Measurements from ENCODE around the gene NR2F1. TPM values are rescaled to one million over a fixed set of nuclear protein-coding genes. Genes with fewer than 3 reads are reported as not detected.
"Not testable (repeated sequence)": the region's sequence is repeated elsewhere in the genome, so short reads cannot be mapped to it uniquely, and the experiment has no call there.

Gene NR2F1
- not detected for total RNA-seq

GRCh38 chr5:93582677-93583438 is at the start of gene NR2F1:
TSS of gene NR2F1 (plus strand) at chr5:93583222. CDS start at chr5:93585024, 1,802 bp downstream.
- H3K9me3 Mint-ChIP-seq = no peaks in the 10 kb centered on the region
- ChIA-PET POLR2A (no interaction called here), CTCF (interaction anchor here (0.7 to 1.6 kb wide), 6 partner anchors 19 to 1155 kb away, joined by 3 to 4 read pairs (median 3); no protein-coding TSS in a partner anchor)
- no peak within 1 kb of the TSS for H3K4me3 Mint-ChIP-seq
- H3K27ac Mint-ChIP-seq = no peak within 1 kb of the TSS
- peaks cover 27% of the 10 kb centered on the region for H3K4me1 Mint-ChIP-seq (ENCODE audit: low read depth)
- H3K36me3 Mint-ChIP-seq = peaks cover 5% of the 10 kb centered on the region
- H3K27me3 Mint-ChIP-seq = peaks cover 44% of the 10 kb centered on the region
- DNase-seq = no peak
- intact Hi-C loops (cut with micrococcal nuclease) = loop anchor here (2.0 to 10.0 kb wide), 5 partner anchors 38 to 1272 kb away; a partner anchor contains a TSS

- ChIA-PET POLR2A (no interaction called here), CTCF (no interaction called here)
- Mint-ChIP-seq H3K36me3 (no peaks in the 10 kb centered on the region), H3K4me1 (ENCODE audit: low read depth) (no peaks in the 10 kb centered on the region), H3K27ac (no peak overlapping the region), H3K4me3 (no peak overlapping the region), H3K27me3 (peaks cover 20% of the 10 kb centered on the region), H3K9me3 (peaks cover 3% of the 10 kb centered on the region)
- intact Hi-C loops (cut with micrococcal nuclease) = no loop called here
- DNase-seq = no peak
Measured at GRCh38 chr5:93545872-93546271, 37.1 kb upstream of the NR2F1 start.

- intact Hi-C loops (cut with micrococcal nuclease); CTCF ChIA-PET; H3K9me3 Mint-ChIP-seq; H3K27ac Mint-ChIP-seq; DNase-seq; H3K4me3 Mint-ChIP-seq; H3K36me3 Mint-ChIP-seq; POLR2A ChIA-PET; H3K4me1 Mint-ChIP-seq (ENCODE audit: low read depth): not testable (repeated sequence)
- H3K27me3 Mint-ChIP-seq = peaks cover 17% of the 10 kb centered on the region
Measured at GRCh38 chr5:93549594-93549993, 33.4 kb upstream of the NR2F1 start.

- H3K27me3 Mint-ChIP-seq = peaks cover 14% of the 10 kb centered on the region
- CTCF ChIA-PET = interaction anchor here (0.6 kb wide), 1 partner anchor 653 kb away, joined by 3 read pairs; no protein-coding TSS in a partner anchor
- H3K4me1 Mint-ChIP-seq (ENCODE audit: low read depth) = no peaks in the 10 kb centered on the region
- intact Hi-C loops (cut with micrococcal nuclease) = no loop called here
- H3K27ac Mint-ChIP-seq = no peak overlapping the region
- H3K9me3 Mint-ChIP-seq = no peaks in the 10 kb centered on the region
- POLR2A ChIA-PET = no interaction called here
- H3K4me3 Mint-ChIP-seq = no peak overlapping the region
- H3K36me3 Mint-ChIP-seq = no peaks in the 10 kb centered on the region
- DNase-seq = no peak
Measured at GRCh38 chr5:93557021-93557604, 25.9 kb upstream of the NR2F1 start.

GRCh38 chr5:93566091-93566490 is 16.9 kb upstream of the NR2F1 start:
- H3K9me3 Mint-ChIP-seq = no peaks in the 10 kb centered on the region
- DNase-seq = no peak
- peaks cover 35% of the 10 kb centered on the region for H3K27me3 Mint-ChIP-seq
- POLR2A ChIA-PET = no interaction called here
- H3K27ac Mint-ChIP-seq = no peak overlapping the region
- H3K36me3 Mint-ChIP-seq = no peaks in the 10 kb centered on the region
- no peak overlapping the region for H3K4me3 Mint-ChIP-seq
- CTCF ChIA-PET = interaction anchor here (0.9 kb wide), 1 partner anchor 235 kb away, joined by 3 read pairs; no protein-coding TSS in a partner anchor
- peaks cover 9% of the 10 kb centered on the region for H3K4me1 Mint-ChIP-seq (ENCODE audit: low read depth)
- intact Hi-C loops (cut with micrococcal nuclease) = no loop called here

- Mint-ChIP-seq H3K36me3 (no peaks in the 10 kb centered on the region), H3K27me3 (peaks cover 46% of the 10 kb centered on the region), H3K9me3 (no peaks in the 10 kb centered on the region), H3K27ac (no peak overlapping the region), H3K4me3 (no peak overlapping the region), H3K4me1 (ENCODE audit: low read depth) (peaks cover 20% of the 10 kb centered on the region)
- CTCF ChIA-PET = no interaction called here
- DNase-seq = no peak
- POLR2A ChIA-PET = no interaction called here
- intact Hi-C loops (cut with micrococcal nuclease) = no loop called here
Measured at GRCh38 chr5:93567424-93567823, 15.6 kb upstream of the NR2F1 start.

- Mint-ChIP-seq H3K9me3 (no peaks in the 10 kb centered on the region), H3K36me3 (no peaks in the 10 kb centered on the region), H3K4me3 (no peak overlapping the region), H3K4me1 (ENCODE audit: low read depth) (peaks cover 20% of the 10 kb centered on the region), H3K27ac (no peak overlapping the region), H3K27me3 (peaks cover 56% of the 10 kb centered on the region)
- ChIA-PET CTCF (no interaction called here), POLR2A (interaction anchor here (0.6 kb wide), 1 partner anchor 8 kb away, joined by 3 read pairs; no protein-coding TSS in a partner anchor)
- no peak for DNase-seq
- intact Hi-C loops (cut with micrococcal nuclease) = loop anchor here (2.0 kb wide), 1 partner anchor 33 kb away; no protein-coding TSS in a partner anchor
Measured at GRCh38 chr5:93569300-93570160, 13.5 kb upstream of the NR2F1 start.

GRCh38 chr5:93570294-93571113 is 12.5 kb upstream of the NR2F1 start:
- CTCF ChIA-PET = interaction anchor here (1.4 kb wide), 1 partner anchor 231 kb away, joined by 5 read pairs; no protein-coding TSS in a partner anchor
- Mint-ChIP-seq H3K9me3 (no peaks in the 10 kb centered on the region), H3K4me1 (ENCODE audit: low read depth) (peaks cover 19% of the 10 kb centered on the region), H3K4me3 (no peak overlapping the region), H3K27me3 (peaks cover 65% of the 10 kb centered on the region), H3K36me3 (no peaks in the 10 kb centered on the region), H3K27ac (no peak overlapping the region)
- POLR2A ChIA-PET = no interaction called here
- intact Hi-C loops (cut with micrococcal nuclease) = loop anchor here (2.0 kb wide), 1 partner anchor 32 kb away; no protein-coding TSS in a partner anchor
- DNase-seq = peak; percentile 20

GRCh38 chr5:93571114-93571949 is 11.7 kb upstream of the NR2F1 start:
- no peaks in the 10 kb centered on the region for H3K9me3 Mint-ChIP-seq
- intact Hi-C loops (cut with micrococcal nuclease) = loop anchor here (2.0 kb wide), 1 partner anchor 31 kb away; no protein-coding TSS in a partner anchor
- no peak overlapping the region for H3K27ac Mint-ChIP-seq
- H3K36me3 Mint-ChIP-seq = no peaks in the 10 kb centered on the region
- DNase-seq = no peak
- ChIA-PET POLR2A (interaction anchor here (0.7 kb wide), 1 partner anchor 31 kb away, joined by 3 read pairs; no protein-coding TSS in a partner anchor), CTCF (interaction anchor here (0.6 to 1.4 kb wide), 3 partner anchors 10 to 255 kb away, joined by 3 to 5 read pairs (median 4); partner anchors contain the start of gene NR2F1-AS1)
- peaks cover 19% of the 10 kb centered on the region for H3K4me1 Mint-ChIP-seq (ENCODE audit: low read depth)
- H3K27me3 Mint-ChIP-seq = peaks cover 72% of the 10 kb centered on the region
- no peak overlapping the region for H3K4me3 Mint-ChIP-seq

GRCh38 chr5:93572101-93572607 is 10.9 kb upstream of the NR2F1 start:
- H3K4me1 Mint-ChIP-seq (ENCODE audit: low read depth) = peaks cover 19% of the 10 kb centered on the region
- no peaks in the 10 kb centered on the region for H3K36me3 Mint-ChIP-seq
- intact Hi-C loops (cut with micrococcal nuclease) = loop anchor here (2.0 kb wide), 1 partner anchor 15 kb away; no protein-coding TSS in a partner anchor
- no peak for DNase-seq
- ChIA-PET POLR2A (interaction anchor here (0.7 kb wide), 1 partner anchor 30 kb away, joined by 3 read pairs; no protein-coding TSS in a partner anchor), CTCF (interaction anchor here (1.4 kb wide), 1 partner anchor 229 kb away, joined by 5 read pairs; no protein-coding TSS in a partner anchor)
- H3K27ac Mint-ChIP-seq = no peak overlapping the region
- no peaks in the 10 kb centered on the region for H3K9me3 Mint-ChIP-seq
- peaks cover 78% of the 10 kb centered on the region for H3K27me3 Mint-ChIP-seq
- no peak overlapping the region for H3K4me3 Mint-ChIP-seq
